ENCODE results near the gene KASH5. TPM values are rescaled to one million over a fixed set of nuclear protein-coding genes. Genes with fewer than 3 reads are reported as not detected.

KASH5 gene, protein sequence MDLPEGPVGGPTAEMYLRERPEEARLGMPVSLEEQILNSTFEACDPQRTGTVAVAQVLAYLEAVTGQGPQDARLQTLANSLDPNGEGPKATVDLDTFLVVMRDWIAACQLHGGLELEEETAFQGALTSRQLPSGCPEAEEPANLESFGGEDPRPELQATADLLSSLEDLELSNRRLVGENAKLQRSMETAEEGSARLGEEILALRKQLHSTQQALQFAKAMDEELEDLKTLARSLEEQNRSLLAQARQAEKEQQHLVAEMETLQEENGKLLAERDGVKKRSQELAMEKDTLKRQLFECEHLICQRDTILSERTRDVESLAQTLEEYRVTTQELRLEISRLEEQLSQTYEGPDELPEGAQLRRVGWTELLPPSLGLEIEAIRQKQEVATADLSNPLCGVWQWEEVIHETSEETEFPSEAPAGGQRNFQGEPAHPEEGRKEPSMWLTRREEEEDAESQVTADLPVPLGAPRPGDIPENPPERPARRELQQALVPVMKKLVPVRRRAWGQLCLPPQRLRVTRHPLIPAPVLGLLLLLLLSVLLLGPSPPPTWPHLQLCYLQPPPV
- total RNA-seq, result not detected
- polyA plus RNA-seq, result not detected
- long read RNA-seq, donor 1, result 0 reads
- long read RNA-seq, donor 2, result 0 reads
- long read RNA-seq, donor 3, result 0 reads

DNA sequence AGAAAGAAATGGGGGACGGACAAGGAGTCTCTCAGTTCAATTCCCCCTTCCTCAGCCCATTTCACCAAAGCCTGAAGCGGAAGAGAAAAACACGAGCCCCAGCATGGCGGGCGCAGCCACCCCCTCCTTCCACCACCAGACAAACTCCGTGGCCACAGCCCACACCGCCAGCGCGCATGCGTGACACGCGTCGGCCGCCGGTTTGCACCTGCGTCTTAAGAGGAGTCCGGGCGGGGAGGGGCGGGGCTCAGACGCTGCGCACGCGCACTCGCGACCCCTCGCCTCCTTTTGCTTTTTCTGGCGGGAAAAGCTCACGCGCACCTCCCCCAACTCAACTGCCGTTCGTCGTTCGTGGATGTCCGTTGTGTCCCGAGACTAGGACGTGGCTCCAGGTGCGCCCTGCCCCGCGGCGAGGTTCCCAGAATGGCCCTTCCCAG is at the start of gene KASH5:
Gene KASH5 (plus strand): TSS at position 314 of the 437 bp plus-strand sequence. CDS start 2,635 bp downstream, outside the sequence.
- peak in 3 of 4 donors; percentile 74 to 89 (median 79) for ATAC-seq

DNA sequence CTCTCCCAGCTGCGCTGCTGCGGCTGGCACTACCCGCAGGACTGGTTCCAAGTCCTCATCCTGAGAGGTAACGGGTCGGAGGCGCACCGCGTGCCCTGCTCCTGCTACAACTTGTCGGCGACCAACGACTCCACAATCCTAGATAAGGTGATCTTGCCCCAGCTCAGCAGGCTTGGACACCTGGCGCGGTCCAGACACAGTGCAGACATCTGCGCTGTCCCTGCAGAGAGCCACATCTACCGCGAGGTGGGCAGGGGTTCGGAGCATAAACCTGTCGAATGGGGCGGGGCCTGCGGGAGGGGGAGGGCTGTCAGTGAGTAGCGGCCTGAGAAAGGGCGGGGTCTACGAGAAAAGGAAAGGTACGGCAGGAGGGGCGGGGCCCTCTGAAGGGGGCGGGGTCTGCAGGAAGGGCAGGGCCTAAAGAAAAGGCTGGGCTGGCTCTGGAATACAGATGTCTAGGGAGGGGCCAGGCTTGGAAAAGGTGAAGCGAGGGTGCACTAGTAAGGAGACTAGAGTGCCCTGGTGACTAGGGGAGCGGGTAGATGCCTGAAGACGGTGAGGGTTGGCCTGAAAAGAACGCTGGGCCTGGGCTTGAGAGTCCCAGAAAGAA is 49.3 kb upstream of the KASH5 start:
- ATAC-seq (peak; percentile 36 to 63 (median 52)), DNase-seq (peak; percentile 68 to 78 (median 73))
- intact Hi-C loops (cut with DNase I), result no loop called here
- Histone ChIP-seq H3K4me1 (peaks cover 0 to 57% (median 21%) of the 10 kb centered on the region in 12 donors), H3K27ac (peak overlapping the region in 10 of 12 donors; percentile 62 to 89 (median 78)), H3K27me3 (no peaks in the 10 kb centered on the region), H3K4me3 (peak overlapping the region; percentile 14 to 60 (median 50)), H3K36me3 (peaks cover 0 to 44% (median 28%) of the 10 kb centered on the region in 9 donors), H3K9me3 (no peaks in the 10 kb centered on the region)
- TF ChIP-seq, protein P1, sequence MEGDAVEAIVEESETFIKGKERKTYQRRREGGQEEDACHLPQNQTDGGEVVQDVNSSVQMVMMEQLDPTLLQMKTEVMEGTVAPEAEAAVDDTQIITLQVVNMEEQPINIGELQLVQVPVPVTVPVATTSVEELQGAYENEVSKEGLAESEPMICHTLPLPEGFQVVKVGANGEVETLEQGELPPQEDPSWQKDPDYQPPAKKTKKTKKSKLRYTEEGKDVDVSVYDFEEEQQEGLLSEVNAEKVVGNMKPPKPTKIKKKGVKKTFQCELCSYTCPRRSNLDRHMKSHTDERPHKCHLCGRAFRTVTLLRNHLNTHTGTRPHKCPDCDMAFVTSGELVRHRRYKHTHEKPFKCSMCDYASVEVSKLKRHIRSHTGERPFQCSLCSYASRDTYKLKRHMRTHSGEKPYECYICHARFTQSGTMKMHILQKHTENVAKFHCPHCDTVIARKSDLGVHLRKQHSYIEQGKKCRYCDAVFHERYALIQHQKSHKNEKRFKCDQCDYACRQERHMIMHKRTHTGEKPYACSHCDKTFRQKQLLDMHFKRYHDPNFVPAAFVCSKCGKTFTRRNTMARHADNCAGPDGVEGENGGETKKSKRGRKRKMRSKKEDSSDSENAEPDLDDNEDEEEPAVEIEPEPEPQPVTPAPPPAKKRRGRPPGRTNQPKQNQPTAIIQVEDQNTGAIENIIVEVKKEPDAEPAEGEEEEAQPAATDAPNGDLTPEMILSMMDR (IDR thresholded peaks at IDR 0.05), result no peak
- no peak for TF ChIP-seq POLR2A (IDR thresholded peaks at IDR 0.05)
- WGBS, 4 donors, result 12 to 20% (median 14%) methylated on average over 30 of the region's 30 CpGs

More for the DNA sequence above, at the start of gene KASH5:
- peaks cover 0 to 6% (median 0%) of the 10 kb centered on the region in 12 donors for H3K4me1 ChIP-seq
- H3K9me3 ChIP-seq, result peaks cover 0 to 5% (median 0%) of the 10 kb centered on the region in 12 donors
- H3K4me3 ChIP-seq, result peak within 1 kb of the TSS in 8 of 12 donors; percentile 10 to 35 (median 18)
- intact Hi-C loops (cut with DNase I), result loop anchor here in 1 of 10 donors (10.0 kb wide), 1 partner anchor 163 kb away; no protein-coding TSS in a partner anchor
- H3K27ac ChIP-seq, result no peak within 1 kb of the TSS
- 44 to 59% (median 55%) methylated on average over 38 to 40 of the region's 40 CpGs for WGBS, 4 donors
- H3K27me3 ChIP-seq, result peaks cover 0 to 11% (median 0%) of the 10 kb centered on the region in 9 donors
- DNase-seq, result peak; percentile 60 to 93 (median 75)
- H3K36me3 ChIP-seq, result no peaks in the 10 kb centered on the region
- no peak for TF ChIP-seq POLR2A (IDR thresholded peaks at IDR 0.05)
- TF ChIP-seq, protein P1 (IDR thresholded peaks at IDR 0.05), result no peak

DNA sequence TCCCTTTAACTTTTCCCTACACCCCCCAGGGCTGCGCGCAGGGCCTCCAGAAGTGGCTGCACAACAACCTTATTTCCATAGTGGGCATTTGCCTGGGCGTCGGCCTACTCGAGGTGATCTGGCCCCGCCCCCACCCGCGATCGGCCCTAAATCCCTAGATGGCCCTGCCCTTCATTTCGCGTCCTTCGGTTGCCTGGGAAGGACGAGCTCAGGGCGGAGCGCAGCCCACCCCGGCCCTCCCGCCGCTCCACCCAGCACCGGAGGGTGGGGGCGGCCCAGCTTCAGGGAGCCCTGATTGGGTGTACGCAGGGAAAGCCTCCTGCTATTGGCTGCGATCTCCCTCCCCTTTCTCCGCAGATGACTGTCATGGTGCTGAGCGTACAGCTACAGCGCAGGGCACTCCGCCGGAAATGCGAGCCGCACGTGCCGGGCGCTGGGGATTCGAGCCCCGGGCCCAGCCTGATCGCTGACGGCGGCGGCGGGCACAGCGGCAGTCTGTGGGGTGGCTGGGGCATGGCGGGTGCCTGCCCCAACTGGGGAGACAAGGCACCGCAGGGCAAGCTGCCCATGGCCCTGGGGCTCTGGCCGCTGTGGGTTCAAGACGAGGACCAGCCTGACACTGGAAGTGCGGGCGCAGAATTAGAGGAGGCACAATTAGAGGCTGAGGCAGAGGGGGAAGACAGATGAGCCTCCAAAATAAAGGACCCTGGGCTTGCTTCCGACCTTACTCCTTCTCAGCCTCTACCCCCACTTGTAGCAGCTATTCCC is 48.6 kb upstream of the KASH5 start:
- H3K27me3 ChIP-seq, result no peaks in the 10 kb centered on the region
- peak overlapping the region; percentile 33 to 89 (median 78) for H3K27ac ChIP-seq
- no peaks in the 10 kb centered on the region for H3K9me3 ChIP-seq
- WGBS, 4 donors, result 7 to 22% (median 19%) methylated on average over 16 to 47 of the region's 47 CpGs
- DNase-seq (peak; percentile 90 to 94 (median 91)), ATAC-seq (peak; percentile 94 to 97 (median 96))
- intact Hi-C loops (cut with DNase I), result no loop called here
- H3K36me3 ChIP-seq, result peaks cover 0 to 50% (median 35%) of the 10 kb centered on the region in 9 donors
- H3K4me3 ChIP-seq, result peak overlapping the region; percentile 14 to 60 (median 50)
- H3K4me1 ChIP-seq, result peaks cover 0 to 50% (median 21%) of the 10 kb centered on the region in 12 donors
- TF ChIP-seq, protein P1 (IDR thresholded peaks at IDR 0.05), result no peak
- peak in 1 of 2 donors; percentile 34 for TF ChIP-seq POLR2A (IDR thresholded peaks at IDR 0.05)
